Esophagus squamous epithelium (tissue), 4 donors: ENCODE measurements around the gene DCAF6.

Source experiments
- CTCF ChIP-seq, 6 experiments: fragments of 450-650 bp in 4 of 6; fragments of 200-600 bp in 2 of 6; sonication (generic) in 2 of 6; IDR thresholded peaks; one replicate each; pipeline ENCODE4 v1.5.1; 2016 to 2019; ENCODE audit warnings: antibody characterized with exemption in 6 of 6, mild to moderate bottlenecking in 4 of 6, moderate library complexity in 4 of 6
- POLR2A ChIP-seq, 4 donors: fragments of 450-650 bp; IDR thresholded peaks; one replicate each; pipeline ENCODE4 v1.6.1; 2017; ENCODE audit warnings: antibody characterized with exemption in 4 of 4, mild to moderate bottlenecking in 4 of 4, moderate library complexity in 3 of 4

GRCh38 chr1:168096296-168097165 is 160.0 kb downstream of the DCAF6 start:
- TF ChIP-seq CTCF (IDR thresholded peaks at IDR 0.05) (no peak), POLR2A (IDR thresholded peaks at IDR 0.05) (no peak)
